ENCODE data around the gene CACNA1F.

The CACNA1F gene

DNA sequence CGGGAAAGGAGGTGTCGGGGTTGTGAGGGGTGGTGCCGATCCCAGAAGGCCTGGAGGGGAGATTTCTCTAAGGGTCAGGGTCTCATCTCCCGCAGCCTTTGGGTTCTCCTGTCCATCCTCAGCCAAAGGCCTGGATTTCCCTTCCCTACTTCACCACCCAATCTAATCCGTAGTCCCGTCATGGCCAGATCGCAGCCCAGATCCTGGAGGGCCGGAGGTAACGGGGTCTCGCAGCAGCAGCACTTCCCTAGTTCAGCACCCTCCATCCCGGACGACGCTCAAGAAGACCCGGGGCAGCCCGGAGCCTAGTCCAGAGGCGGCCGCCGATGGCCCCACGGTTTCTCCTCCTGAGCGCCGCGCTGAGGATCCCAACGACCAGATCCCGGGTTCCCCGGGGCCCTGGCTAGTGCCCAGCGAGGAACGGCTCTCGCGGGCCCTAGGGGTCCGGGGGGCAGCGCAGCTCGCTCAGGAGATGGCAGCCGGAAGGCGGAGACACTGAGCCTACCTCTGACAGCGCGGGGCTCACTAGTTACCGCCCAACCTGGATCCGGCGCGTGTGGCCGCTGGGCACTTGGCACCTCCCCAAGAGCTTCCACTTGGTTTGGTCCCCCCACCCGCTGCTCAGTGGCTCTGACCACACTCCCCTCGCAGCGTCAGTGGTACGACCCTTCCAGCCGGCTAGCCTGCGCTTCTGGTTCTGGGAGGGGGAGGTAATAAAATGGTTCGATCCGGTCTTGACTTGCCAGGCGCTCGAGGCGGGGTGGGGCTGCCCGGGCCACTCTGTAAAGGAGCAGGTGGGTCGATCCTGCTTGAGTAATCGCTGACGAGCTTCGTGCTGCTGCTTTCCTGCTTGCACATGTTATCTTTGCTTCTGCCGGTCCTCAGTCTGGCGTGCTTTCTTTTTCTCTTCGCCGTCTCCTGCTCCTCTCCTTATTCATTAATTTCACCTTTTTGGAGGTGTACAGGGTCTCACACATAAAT is 66.9 kb downstream of the CACNA1F start:
- peak; percentile 68 for DNase-seq
- Mint-ChIP-seq H3K27ac (no peak overlapping the region), H3K36me3 (ENCODE audit: low read depth) (no peaks in the 10 kb centered on the region), H3K4me3 (peak overlapping the region; percentile 77), H3K9me3 (peaks cover 63% of the 10 kb centered on the region), H3K27me3 (ENCODE audit: low read depth, poor library complexity) (peaks cover 65% of the 10 kb centered on the region), H3K4me1 (peaks cover 18% of the 10 kb centered on the region)
- TF ChIP-seq, protein P1, sequence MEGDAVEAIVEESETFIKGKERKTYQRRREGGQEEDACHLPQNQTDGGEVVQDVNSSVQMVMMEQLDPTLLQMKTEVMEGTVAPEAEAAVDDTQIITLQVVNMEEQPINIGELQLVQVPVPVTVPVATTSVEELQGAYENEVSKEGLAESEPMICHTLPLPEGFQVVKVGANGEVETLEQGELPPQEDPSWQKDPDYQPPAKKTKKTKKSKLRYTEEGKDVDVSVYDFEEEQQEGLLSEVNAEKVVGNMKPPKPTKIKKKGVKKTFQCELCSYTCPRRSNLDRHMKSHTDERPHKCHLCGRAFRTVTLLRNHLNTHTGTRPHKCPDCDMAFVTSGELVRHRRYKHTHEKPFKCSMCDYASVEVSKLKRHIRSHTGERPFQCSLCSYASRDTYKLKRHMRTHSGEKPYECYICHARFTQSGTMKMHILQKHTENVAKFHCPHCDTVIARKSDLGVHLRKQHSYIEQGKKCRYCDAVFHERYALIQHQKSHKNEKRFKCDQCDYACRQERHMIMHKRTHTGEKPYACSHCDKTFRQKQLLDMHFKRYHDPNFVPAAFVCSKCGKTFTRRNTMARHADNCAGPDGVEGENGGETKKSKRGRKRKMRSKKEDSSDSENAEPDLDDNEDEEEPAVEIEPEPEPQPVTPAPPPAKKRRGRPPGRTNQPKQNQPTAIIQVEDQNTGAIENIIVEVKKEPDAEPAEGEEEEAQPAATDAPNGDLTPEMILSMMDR (IDR thresholded peaks at IDR 0.05): no peak

DNA sequence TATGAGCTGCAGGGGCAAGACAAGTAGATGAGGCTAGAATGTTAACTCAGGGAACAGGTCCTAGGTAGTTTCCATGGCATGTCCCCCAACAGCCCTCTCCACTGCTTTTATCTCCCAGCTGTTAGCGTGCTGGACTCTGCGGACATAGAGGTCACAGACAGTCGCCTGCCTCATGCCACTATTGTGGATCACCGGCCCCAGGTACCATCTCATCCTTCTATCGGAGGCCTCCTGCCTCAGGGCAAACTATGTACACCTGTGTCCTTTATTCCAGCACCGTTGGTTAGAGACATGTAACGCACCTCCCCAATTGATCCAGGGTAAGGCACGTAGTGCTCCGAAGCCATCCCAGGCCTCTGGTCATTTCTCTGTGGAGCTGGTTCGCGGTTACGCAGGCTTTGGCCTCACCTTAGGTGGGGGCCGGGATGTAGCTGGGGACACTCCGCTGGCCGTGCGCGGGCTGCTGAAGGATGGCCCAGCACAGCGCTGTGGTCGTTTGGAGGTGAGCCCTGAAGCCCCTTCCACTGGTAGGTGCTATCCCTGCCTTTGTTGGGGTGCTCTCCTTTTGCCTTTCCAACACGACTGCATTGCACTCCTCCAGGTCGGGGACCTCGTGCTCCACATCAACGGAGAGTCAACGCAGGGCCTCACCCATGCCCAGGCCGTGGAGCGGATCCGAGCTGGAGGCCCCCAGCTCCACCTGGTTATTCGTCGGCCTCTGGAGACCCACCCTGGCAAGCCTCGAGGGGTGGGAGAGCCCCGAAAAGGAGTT is 68.4 kb downstream of the CACNA1F start:
- DNase-seq: no peak
- no peak overlapping the region for H3K4me3 Mint-ChIP-seq
- peaks cover 65% of the 10 kb centered on the region for H3K27me3 Mint-ChIP-seq (ENCODE audit: low read depth, poor library complexity)
- H3K36me3 Mint-ChIP-seq (ENCODE audit: low read depth): no peaks in the 10 kb centered on the region
- TF ChIP-seq, protein P1 (IDR thresholded peaks at IDR 0.05): no peak
- H3K4me1 Mint-ChIP-seq: peaks cover 18% of the 10 kb centered on the region
- H3K9me3 Mint-ChIP-seq: peaks cover 53% of the 10 kb centered on the region
- no peak overlapping the region for H3K27ac Mint-ChIP-seq

DNA sequence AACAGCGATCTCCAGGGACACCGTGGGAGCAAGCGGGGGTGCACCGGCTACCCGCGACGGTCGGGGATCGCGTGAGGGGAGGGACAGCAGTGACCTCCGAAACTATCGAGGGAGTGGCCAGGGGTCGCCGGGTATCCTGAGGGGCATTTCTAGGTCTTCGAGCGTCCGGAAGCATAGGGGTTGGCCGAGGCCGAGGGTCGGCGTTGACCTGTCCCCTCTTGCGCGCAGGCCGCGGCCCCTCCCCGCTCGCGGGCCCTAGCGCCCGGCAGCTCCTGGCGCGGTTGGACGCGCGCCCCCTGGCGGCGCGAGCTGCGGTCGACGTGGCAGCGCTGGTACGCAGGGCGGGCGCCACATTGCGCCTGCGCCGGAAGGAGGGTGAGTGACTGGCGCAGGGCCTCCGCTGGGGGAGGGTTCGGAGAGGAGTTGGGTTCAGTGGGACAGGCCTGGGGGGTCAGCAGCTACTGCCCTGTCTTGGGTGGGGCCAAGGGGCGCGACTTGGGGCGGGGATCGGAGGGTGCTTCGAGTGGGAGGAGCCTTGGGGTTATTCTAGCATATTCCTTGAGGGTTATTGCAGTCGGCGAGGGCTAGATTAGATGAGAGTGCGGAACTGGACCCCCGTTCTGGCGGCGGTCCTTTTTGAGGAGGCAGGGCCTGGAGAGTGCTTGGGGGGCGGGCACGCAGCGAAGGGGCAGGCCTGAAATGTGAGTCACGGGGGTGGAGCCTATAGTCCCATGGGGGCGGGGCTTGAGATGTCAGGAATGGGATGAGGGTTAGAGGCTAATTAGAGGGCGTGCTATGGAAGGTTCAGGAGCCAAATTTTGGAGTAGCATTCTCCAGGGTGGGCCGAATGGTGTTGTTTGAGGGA is 69.4 kb downstream of the CACNA1F start:
- H3K4me3 Mint-ChIP-seq: peak overlapping the region; percentile 75
- H3K36me3 Mint-ChIP-seq (ENCODE audit: low read depth): no peaks in the 10 kb centered on the region
- TF ChIP-seq, protein P1 (IDR thresholded peaks at IDR 0.05): peak; percentile 51
- peak; percentile 79 for DNase-seq
- peaks cover 65% of the 10 kb centered on the region for H3K27me3 Mint-ChIP-seq (ENCODE audit: low read depth, poor library complexity)
- H3K9me3 Mint-ChIP-seq: peaks cover 51% of the 10 kb centered on the region
- peaks cover 18% of the 10 kb centered on the region for H3K4me1 Mint-ChIP-seq
- H3K27ac Mint-ChIP-seq: peak overlapping the region; percentile 64

DNA sequence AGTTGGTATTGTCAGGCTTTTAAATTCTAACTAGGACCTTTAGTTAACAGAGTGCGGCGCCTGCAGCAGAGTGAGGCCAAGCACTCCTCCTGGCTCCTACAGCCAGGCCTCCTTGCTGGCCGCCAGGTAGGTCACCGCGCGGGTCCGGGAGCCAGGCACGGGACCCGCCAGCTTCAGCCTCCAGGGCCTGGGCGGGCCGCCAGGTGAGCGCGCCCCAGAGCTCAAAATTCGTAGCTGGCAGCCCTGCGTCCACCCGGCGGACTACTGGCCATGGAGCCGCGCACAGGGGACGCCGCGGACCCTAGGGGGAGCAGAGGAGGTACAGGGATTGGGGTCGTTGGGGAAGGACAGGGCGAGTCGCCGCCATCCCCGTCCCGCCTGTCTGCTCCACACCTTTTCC is 70.5 kb downstream of the CACNA1F start, which contains the start of gene MAGIX:
MAGIX (plus strand) TSS at position 139 of the 400 bp plus-strand sequence; CDS start at position 271, 132 bp downstream.
- H3K36me3 Mint-ChIP-seq (ENCODE audit: low read depth): no peaks in the 10 kb centered on the region
- H3K9me3 Mint-ChIP-seq: peaks cover 58% of the 10 kb centered on the region
- H3K4me3 Mint-ChIP-seq: peak within 1 kb of the TSS; percentile 71
- peaks cover 70% of the 10 kb centered on the region for H3K27me3 Mint-ChIP-seq (ENCODE audit: low read depth, poor library complexity)
- peaks cover 17% of the 10 kb centered on the region for H3K4me1 Mint-ChIP-seq
- TF ChIP-seq, protein P1 (IDR thresholded peaks at IDR 0.05): no peak
- no peak within 1 kb of the TSS for H3K27ac Mint-ChIP-seq
- no peak for DNase-seq

DNA sequence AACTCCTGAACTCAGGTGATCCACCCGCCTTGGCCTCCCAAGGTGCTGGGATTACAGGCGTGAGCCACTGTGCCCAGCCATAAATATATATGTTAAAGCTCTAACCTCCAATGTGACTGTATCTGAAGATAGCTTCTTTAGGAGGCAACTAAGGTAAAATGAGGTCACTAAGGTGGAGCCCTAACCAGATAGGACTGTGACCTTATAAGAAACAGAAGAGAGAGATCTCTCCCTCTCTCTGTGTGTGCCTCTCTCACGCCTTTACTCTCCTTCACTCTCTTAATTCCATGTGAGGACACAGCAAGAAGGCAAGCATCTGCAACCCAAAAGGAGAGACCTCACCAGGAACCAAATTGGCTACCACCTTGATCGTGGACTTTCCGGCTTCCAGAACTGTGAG is 71.5 kb downstream of the CACNA1F start:
- no peak overlapping the region for H3K4me3 Mint-ChIP-seq
- H3K4me1 Mint-ChIP-seq: peaks cover 9% of the 10 kb centered on the region
- H3K27me3 Mint-ChIP-seq (ENCODE audit: low read depth, poor library complexity): peaks cover 71% of the 10 kb centered on the region
- no peaks in the 10 kb centered on the region for H3K36me3 Mint-ChIP-seq (ENCODE audit: low read depth)
- TF ChIP-seq, protein P1 (IDR thresholded peaks at IDR 0.05): no peak
- no peak overlapping the region for H3K27ac Mint-ChIP-seq
- DNase-seq: no peak
- peaks cover 55% of the 10 kb centered on the region for H3K9me3 Mint-ChIP-seq

Data from nephron progenitor cell (in vitro differentiated cells).